Measurements from ENCODE around the gene ZNF559.

Gene ZNF559

GRCh38 chr19:9353011-9353410, 29.0 kb downstream of the ZNF559 start:
- no peak for DNase-seq (ENCODE audit: low read depth, low spot score)

GRCh38 chr19:9354651-9355050, 30.7 kb downstream of the ZNF559 start:
- DNase-seq (ENCODE audit: low read depth, low spot score): no peak

DNA sequence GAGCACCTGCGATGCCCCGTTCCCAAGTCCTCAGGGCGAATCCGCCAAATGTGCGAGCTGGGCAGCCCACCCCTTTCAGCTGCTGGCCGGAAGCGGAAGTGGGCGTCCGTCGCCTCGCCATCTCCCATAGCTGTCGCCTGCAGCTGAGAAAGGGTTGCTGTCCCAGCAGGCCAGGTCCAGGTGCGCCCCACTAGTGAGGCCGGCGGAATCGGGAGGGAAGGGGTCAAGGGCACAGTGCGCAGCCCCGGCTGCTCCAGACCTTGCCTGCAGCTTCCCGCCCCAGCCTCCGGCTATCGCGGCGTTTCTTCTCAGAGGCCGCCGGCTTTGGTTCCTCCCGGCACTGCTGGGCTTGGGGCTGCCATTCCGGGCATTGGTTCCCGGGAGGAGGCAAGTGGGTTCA, 38.9 kb downstream of the ZNF559 start, which contains the start of gene ZNF177:
Gene ZNF177 (plus strand): TSS at position 109 of the 400 bp plus-strand sequence. CDS start 15,299 bp downstream, outside the sequence.
- no peak for DNase-seq (ENCODE audit: low read depth, low spot score)

- no peak for DNase-seq (ENCODE audit: low read depth, low spot score)
Observed at GRCh38 chr19:9370738-9371619, 47.0 kb downstream of the ZNF559 start.

- no peak for DNase-seq (ENCODE audit: low read depth, low spot score)
Observed at GRCh38 chr19:9381361-9381785, 57.4 kb downstream of the ZNF559 start.

All from brain pericyte (primary cell).